22Rv1 (cell line): ENCODE measurements around the gene SPINK2.

ENCODE experiments used
- ZFX ChIP-seq: fragments of 450-650 bp; IDR thresholded peaks from 2 replicates; pipeline ENCODE4 v1.6.1; 2017; ENCODE audit warnings: antibody characterized with exemption, borderline replicate concordance
- TF ChIP-seq, protein P1 (sequence below): fragments of 450-650 bp; IDR thresholded peaks from 2 replicates; pipeline ENCODE4 v1.5.1; 2017; ENCODE audit warnings: mild to moderate bottlenecking

DNA sequence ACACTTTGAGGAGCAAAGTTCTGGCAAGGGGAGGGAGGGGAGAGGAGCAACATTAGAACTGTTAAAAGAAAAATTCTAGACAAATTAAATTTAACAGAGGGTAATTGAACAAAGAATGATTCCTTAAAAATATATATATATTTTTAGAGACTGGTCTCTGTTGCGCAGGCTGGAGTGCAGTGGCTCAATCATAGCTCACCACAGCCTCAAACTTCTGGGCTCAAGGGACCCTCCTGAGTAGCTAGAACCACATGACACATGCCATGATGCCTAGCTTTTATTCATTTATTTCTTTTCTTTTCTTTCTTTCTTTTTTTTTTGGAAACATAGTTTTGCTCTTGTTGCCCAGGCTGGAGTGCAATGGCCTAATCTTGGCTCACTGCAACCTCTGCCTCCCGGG is 19.1 kb upstream of the SPINK2 start:
- TF ChIP-seq, protein P1, sequence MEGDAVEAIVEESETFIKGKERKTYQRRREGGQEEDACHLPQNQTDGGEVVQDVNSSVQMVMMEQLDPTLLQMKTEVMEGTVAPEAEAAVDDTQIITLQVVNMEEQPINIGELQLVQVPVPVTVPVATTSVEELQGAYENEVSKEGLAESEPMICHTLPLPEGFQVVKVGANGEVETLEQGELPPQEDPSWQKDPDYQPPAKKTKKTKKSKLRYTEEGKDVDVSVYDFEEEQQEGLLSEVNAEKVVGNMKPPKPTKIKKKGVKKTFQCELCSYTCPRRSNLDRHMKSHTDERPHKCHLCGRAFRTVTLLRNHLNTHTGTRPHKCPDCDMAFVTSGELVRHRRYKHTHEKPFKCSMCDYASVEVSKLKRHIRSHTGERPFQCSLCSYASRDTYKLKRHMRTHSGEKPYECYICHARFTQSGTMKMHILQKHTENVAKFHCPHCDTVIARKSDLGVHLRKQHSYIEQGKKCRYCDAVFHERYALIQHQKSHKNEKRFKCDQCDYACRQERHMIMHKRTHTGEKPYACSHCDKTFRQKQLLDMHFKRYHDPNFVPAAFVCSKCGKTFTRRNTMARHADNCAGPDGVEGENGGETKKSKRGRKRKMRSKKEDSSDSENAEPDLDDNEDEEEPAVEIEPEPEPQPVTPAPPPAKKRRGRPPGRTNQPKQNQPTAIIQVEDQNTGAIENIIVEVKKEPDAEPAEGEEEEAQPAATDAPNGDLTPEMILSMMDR, result no peak
- TF ChIP-seq ZFX, result no peak
